Trophoblast cell (in vitro differentiated cells and primary cell): ENCODE results near the gene ALG1.

Experiments used
- DNase-seq, 2 donors: peaks; one replicate each; pipeline ENCODE4 v3.0.0-alpha.2; 2016
- H2AFZ ChIP-seq: 2 replicates; pipeline ENCODE4 v1.6.1; 2013; ENCODE audit warnings: low read length, moderate library complexity, mild to moderate bottlenecking; ENCODE audit not compliant: insufficient read depth, poor library complexity
- H2AK5ac ChIP-seq: 2 replicates; pipeline ENCODE4 v1.6.1; 2013; ENCODE audit warnings: mild to moderate bottlenecking, low read length
- H2BK120ac ChIP-seq: 2 replicates; pipeline ENCODE4 v1.6.1; 2013; ENCODE audit warnings: low read length, mild to moderate bottlenecking, moderate library complexity; ENCODE audit not compliant: insufficient read depth, poor library complexity
- H2BK12ac ChIP-seq: 2 replicates; pipeline ENCODE4 v1.6.1; 2013; ENCODE audit warnings: mild to moderate bottlenecking, low read length, moderate library complexity
- H2BK5ac ChIP-seq: 2 replicates; pipeline ENCODE4 v1.6.1; 2013; ENCODE audit warnings: low read length, low read depth, moderate library complexity, mild to moderate bottlenecking; ENCODE audit not compliant: poor library complexity
- H3K14ac ChIP-seq: 2 replicates; pipeline ENCODE4 v1.6.1; 2013; ENCODE audit warnings: mild to moderate bottlenecking, low read length
- H3K18ac ChIP-seq: 2 replicates; pipeline ENCODE4 v1.6.1; 2013; ENCODE audit warnings: mild to moderate bottlenecking, low read length
- H3K23ac ChIP-seq: 2 replicates; pipeline ENCODE4 v1.6.1; 2013; ENCODE audit warnings: low read length
- H3K27ac ChIP-seq: 2 replicates; pipeline ENCODE4 v1.5.1; 2013; ENCODE audit warnings: low read depth, mild to moderate bottlenecking, inconsistent platforms, low read length, moderate library complexity
- H3K27me3 ChIP-seq: 2 replicates; pipeline ENCODE4 v1.6.1; 2013; ENCODE audit warnings: inconsistent platforms, mild to moderate bottlenecking, low read length, moderate library complexity; ENCODE audit not compliant: insufficient read depth
- H3K36me3 ChIP-seq, 2 experiments: 1 replicate in 1 of 2; 2 replicates in 1 of 2; pipeline ENCODE4 v1.6.1; 2013; ENCODE audit warnings: low read length in 2 of 2, mild to moderate bottlenecking in 2 of 2, moderate library complexity in 1 of 2; ENCODE audit not compliant: insufficient read depth in 2 of 2, control insufficient read depth in 1 of 2
- H3K4ac ChIP-seq: 2 replicates; pipeline ENCODE4 v1.6.1; 2013; ENCODE audit warnings: low read depth, mild to moderate bottlenecking, low read length, moderate library complexity
- H3K4me1 ChIP-seq, 2 experiments: 1 replicate in 1 of 2; 2 replicates in 1 of 2; pipeline ENCODE4 v1.6.1; 2013; ENCODE audit warnings: low read length in 2 of 2, mild to moderate bottlenecking in 2 of 2, moderate library complexity in 1 of 2; ENCODE audit not compliant: insufficient read depth in 2 of 2, control insufficient read depth in 1 of 2
- H3K4me2 ChIP-seq: 2 replicates; pipeline ENCODE4 v1.6.1; 2013; ENCODE audit warnings: inconsistent platforms, mild to moderate bottlenecking, low read length, moderate library complexity
- H3K4me3 ChIP-seq: 2 replicates; pipeline ENCODE4 v1.5.1; 2013; ENCODE audit warnings: mild to moderate bottlenecking, low read depth, low read length, inconsistent platforms
- H3K79me1 ChIP-seq: one replicate; pipeline ENCODE4 v1.6.1; 2013; ENCODE audit warnings: low read length
- H3K79me2 ChIP-seq: 2 replicates; pipeline ENCODE4 v1.6.1; 2013; ENCODE audit warnings: low read length, mild to moderate bottlenecking; ENCODE audit not compliant: control insufficient read depth, insufficient read depth, poor library complexity
- H3K9ac ChIP-seq: 2 replicates; pipeline ENCODE4 v1.6.1; 2013; ENCODE audit warnings: mild to moderate bottlenecking, low read length
- H3K9me3 ChIP-seq: 2 replicates; pipeline ENCODE4 v1.6.1; 2013; ENCODE audit warnings: low read depth, mild to moderate bottlenecking, control low read depth, inconsistent platforms, low read length; ENCODE audit not compliant: insufficient read depth
- H4K12ac ChIP-seq: 2 replicates; pipeline ENCODE4 v1.6.1; 2013; ENCODE audit warnings: low read depth, mild to moderate bottlenecking, low read length, moderate library complexity
- H4K8ac ChIP-seq: 2 replicates; pipeline ENCODE4 v1.6.1; 2013; ENCODE audit warnings: low read depth, mild to moderate bottlenecking, low read length, moderate library complexity
- H4K91ac ChIP-seq: one replicate; pipeline ENCODE4 v1.6.1; 2013; ENCODE audit warnings: low read depth, mild to moderate bottlenecking, low read length, moderate library complexity
- WGBS: extraction: QIAGEN DNeasy Blood & Tissue Kit; methylation state at CpG from one replicate; pipeline ENCODE4 v1.1.7; 2013; ENCODE audit warnings: missing lambda C conversion rate; ENCODE audit not compliant: insufficient read length, insufficient coverage; ENCODE audit errors: extremely low coverage; 5-methylcytosine and 5-hydroxymethylcytosine counted together

The ALG1 gene

DNA sequence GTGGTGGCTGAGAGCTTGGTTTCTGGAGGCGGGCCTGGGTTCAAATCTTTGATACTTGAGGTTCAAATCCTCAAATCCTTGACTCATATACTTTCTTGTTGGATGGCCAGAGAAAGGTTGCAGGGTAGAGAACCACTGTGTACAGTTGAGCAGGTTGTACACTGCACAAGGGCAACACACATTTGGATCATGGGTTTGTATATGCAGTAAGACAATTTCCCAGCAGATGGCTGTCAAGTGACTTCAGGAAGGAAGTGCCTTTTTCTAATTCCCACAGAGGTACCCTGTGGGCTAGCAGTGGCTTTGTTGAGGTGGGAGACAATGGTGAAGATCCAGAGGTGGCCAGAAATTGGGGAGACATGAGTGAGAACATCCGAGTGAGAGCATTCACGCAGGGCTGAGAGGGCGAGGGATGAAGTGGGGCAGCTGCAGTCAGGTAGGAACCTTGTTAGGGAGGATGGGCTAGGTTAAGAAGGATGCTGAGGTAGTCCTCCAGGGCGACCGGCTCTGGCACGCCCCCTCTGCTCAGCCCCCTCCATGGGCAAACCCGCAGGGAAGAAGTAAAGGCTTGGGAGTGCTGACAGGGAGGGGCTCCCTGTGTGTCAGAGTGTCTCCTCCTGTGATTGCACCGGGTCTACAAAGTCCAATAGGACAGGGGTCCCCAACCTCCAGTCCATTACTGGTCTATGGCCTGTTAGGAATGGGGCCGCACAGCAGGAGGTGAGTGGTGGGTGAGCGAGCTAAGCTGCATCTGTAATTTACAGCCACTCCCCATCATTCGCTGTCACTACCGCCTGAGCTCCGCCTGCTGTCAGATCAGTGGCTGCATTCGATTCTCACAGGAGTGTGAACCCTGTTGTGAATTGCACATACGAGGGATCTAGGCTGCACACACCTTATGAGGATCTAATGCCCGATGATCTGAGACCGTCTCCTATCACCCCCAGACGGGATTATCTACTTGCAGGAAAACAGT lies 8.6 kb upstream of the ALG1 start:
- Histone ChIP-seq H2BK120ac (no peak overlapping the region), H3K4me2 (no peak overlapping the region), H3K79me1 (no peaks in the 10 kb centered on the region), H2AK5ac (no peak overlapping the region), H2BK12ac (no peak overlapping the region), H3K23ac (no peak overlapping the region), H4K8ac (no peak overlapping the region), H3K9me3 (no peaks in the 10 kb centered on the region), H3K4me3 (no peak overlapping the region), H4K12ac (no peak overlapping the region), H3K14ac (no peak overlapping the region), H4K91ac (no peak overlapping the region), H3K27ac (no peak overlapping the region), H3K36me3 (no peaks in the 10 kb centered on the region), H3K9ac (no peak overlapping the region), H3K79me2 (no peaks in the 10 kb centered on the region), H3K27me3 (no peaks in the 10 kb centered on the region), H3K18ac (no peak overlapping the region), H3K4me1 (no peaks in the 10 kb centered on the region), H3K4ac (no peak overlapping the region), H2BK5ac (no peak overlapping the region), H2AFZ (no peak overlapping the region)
- WGBS = no CpG with 5 or more reads among the region's 19 CpGs
- DNase-seq = no peak

DNA sequence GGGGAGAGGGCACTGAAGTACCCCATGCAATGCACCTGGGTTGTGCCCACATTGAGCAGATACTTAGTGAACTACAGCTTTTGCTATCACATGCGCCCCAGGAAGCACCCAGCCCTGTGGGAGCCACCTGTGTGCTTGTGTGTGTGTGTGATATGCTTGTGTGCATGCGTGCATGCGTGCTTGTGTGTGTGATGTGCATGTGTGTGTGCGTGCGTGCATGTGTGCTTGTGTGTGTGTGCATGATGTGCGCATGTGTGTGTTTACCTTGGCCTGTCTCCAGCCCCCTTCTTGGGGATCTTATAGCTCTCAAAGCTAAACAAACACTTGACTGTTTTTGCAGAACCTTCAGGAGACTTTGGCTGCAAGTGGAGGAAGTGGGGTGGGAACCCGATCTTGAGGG lies 6.7 kb upstream of the ALG1 start:
- no peaks in the 10 kb centered on the region for H3K9me3 ChIP-seq
- H3K36me3 ChIP-seq = no peaks in the 10 kb centered on the region
- no peaks in the 10 kb centered on the region for H3K79me1 ChIP-seq
- no peaks in the 10 kb centered on the region for H3K27me3 ChIP-seq
- H3K27ac ChIP-seq = no peak overlapping the region
- no peak overlapping the region for H3K4ac ChIP-seq
- H4K8ac ChIP-seq = no peak overlapping the region
- H2BK12ac ChIP-seq = no peak overlapping the region
- no peak overlapping the region for H3K23ac ChIP-seq
- no peak overlapping the region for H3K9ac ChIP-seq
- no peak for DNase-seq
- no peak overlapping the region for H3K4me3 ChIP-seq
- no peak overlapping the region for H3K4me2 ChIP-seq
- WGBS = no CpG with 5 or more reads among the region's 7 CpGs
- no peak overlapping the region for H2AFZ ChIP-seq
- H3K79me2 ChIP-seq = no peaks in the 10 kb centered on the region
- H3K14ac ChIP-seq = no peak overlapping the region
- no peaks in the 10 kb centered on the region for H3K4me1 ChIP-seq
- H4K91ac ChIP-seq = no peak overlapping the region
- H4K12ac ChIP-seq = no peak overlapping the region
- no peak overlapping the region for H2AK5ac ChIP-seq
- H3K18ac ChIP-seq = no peak overlapping the region
- H2BK5ac ChIP-seq = no peak overlapping the region
- no peak overlapping the region for H2BK120ac ChIP-seq

DNA sequence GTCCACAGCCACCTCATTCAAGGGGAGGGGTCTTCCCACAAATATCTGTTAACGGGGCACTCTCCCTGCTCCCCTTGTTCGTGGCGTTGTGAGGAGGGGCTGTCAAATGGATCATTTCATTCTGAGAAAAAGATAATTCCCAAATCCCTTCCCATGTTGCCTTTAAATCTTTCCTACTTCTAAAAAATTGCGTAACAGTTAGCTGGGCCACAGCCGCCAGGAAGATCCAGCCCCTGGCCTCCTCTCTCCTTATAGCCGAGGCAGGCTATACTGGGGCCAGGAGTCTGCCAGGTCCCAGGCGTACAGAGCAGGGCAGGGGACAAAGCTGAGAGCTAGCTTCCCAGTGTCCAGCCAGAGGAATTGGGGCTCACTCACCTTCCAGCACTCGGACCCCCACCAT lies 6.3 kb upstream of the ALG1 start:
- Histone ChIP-seq H2AFZ (no peak overlapping the region), H3K4me3 (no peak overlapping the region), H2BK12ac (no peak overlapping the region), H3K23ac (no peak overlapping the region), H4K12ac (no peak overlapping the region), H4K8ac (no peak overlapping the region), H3K4me1 (no peaks in the 10 kb centered on the region), H3K27me3 (no peaks in the 10 kb centered on the region), H3K79me2 (no peaks in the 10 kb centered on the region), H3K79me1 (no peaks in the 10 kb centered on the region), H3K4ac (no peak overlapping the region), H3K9me3 (no peaks in the 10 kb centered on the region), H3K27ac (no peak overlapping the region), H3K36me3 (no peaks in the 10 kb centered on the region), H3K4me2 (no peak overlapping the region), H2BK5ac (no peak overlapping the region), H3K9ac (no peak overlapping the region), H4K91ac (no peak overlapping the region), H3K18ac (no peak overlapping the region), H3K14ac (no peak overlapping the region), H2BK120ac (no peak overlapping the region), H2AK5ac (no peak overlapping the region)
- no CpG with 5 or more reads among the region's 8 CpGs for WGBS
- DNase-seq = no peak

DNA sequence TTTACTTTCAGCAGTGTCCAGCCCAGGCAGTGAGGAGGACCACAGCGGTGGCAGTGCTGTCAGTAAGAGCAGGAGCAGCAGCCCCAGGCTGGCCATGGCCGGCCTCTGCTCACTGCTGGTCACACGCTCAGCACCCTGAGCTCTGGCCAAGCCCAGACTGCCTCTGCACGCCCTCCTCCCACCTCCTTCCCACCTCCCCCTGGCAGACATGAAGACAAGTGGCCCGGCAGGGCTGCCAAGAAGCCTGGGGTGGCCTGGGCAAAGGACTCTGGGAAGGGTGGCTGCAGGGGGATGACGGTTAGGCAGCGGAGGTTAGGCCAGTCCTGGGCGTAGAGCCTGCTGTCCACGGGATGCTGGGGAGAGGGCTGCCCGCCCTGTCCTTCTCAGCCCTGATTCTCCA lies 5.8 kb upstream of the ALG1 start, which contains the start of gene C16orf89:
TSS of gene C16orf89 (minus strand) at position 144 of the 400 bp plus-strand sequence. CDS start at position 96, 48 bp downstream.
- Histone ChIP-seq H3K4me2 (no peak within 1 kb of the TSS), H3K79me2 (no peaks in the 10 kb centered on the region), H3K27ac (no peak within 1 kb of the TSS), H3K18ac (no peak within 1 kb of the TSS), H2BK12ac (no peak within 1 kb of the TSS), H3K4me3 (no peak within 1 kb of the TSS), H3K4me1 (no peaks in the 10 kb centered on the region), H3K36me3 (no peaks in the 10 kb centered on the region), H4K8ac (no peak within 1 kb of the TSS), H3K27me3 (no peaks in the 10 kb centered on the region), H2AFZ (no peak within 1 kb of the TSS), H3K9ac (no peak within 1 kb of the TSS), H2AK5ac (no peak within 1 kb of the TSS), H3K9me3 (no peaks in the 10 kb centered on the region), H3K79me1 (no peaks in the 10 kb centered on the region), H2BK120ac (no peak within 1 kb of the TSS), H3K14ac (no peak within 1 kb of the TSS), H2BK5ac (no peak within 1 kb of the TSS), H3K4ac (no peak within 1 kb of the TSS), H4K91ac (no peak within 1 kb of the TSS), H4K12ac (no peak within 1 kb of the TSS), H3K23ac (no peak within 1 kb of the TSS)
- no CpG with 5 or more reads among the region's 10 CpGs for WGBS
- DNase-seq = no peak
